ENCODE measurements around the gene TSPAN18.

GRCh38 chr11:44914105-44914504 lies 187.3 kb downstream of the TSPAN18 start:
- no peak for TF ChIP-seq CTCF (IDR thresholded peaks at IDR 0.05; ENCODE audit: poor library complexity)
- no peak for TF ChIP-seq EZH2 (IDR thresholded peaks at IDR 0.05; ENCODE audit: borderline replicate concordance)
